HCT116 (cell line): ENCODE measurements around the gene HAPLN3. TPM values are rescaled to one million over a fixed set of nuclear protein-coding genes. Genes with fewer than 3 reads are reported as not detected.

ENCODE experiments used
- ATAC-seq: fragments of 200-7000 bp; cut with Tn5 transposase; 2 replicates; pipeline ENCODE4 v1.9.1; 2020; ENCODE audit warnings: mild to moderate bottlenecking, moderate library complexity
- BruUV-seq: library from RNA; stranded (reverse); fragments of 400-500 nt; replicated peaks from 2 replicates; lab custom pipeline; 2021; lab: Mats Ljungman, UMichigan
- CTCF ChIA-PET: fragments of 300-600 bp; sonication (Branson Sonifier 250); formaldehyde crosslinking; loops from one replicate; lab custom pipeline; 2021; ENCODE audit warnings: antibody characterized with exemption; lab: Charles Lee
- POLR2A ChIA-PET: fragments of 300-600, 350-600 bp; sonication (Branson Sonifier 250); formaldehyde crosslinking; loops from one replicate; lab custom pipeline; 2021; ENCODE audit warnings: antibody characterized with exemption; lab: Charles Lee
- RAD21 ChIA-PET, 2 experiments: fragments of 300-600 bp; sonication (Branson Sonifier 250); formaldehyde crosslinking; loops; one replicate each; lab custom pipeline; 2023; ENCODE audit warnings: low total read pairs in 2 of 2; ENCODE audit not compliant: uncharacterized antibody in 2 of 2, unreplicated experiment in 2 of 2, low non-redundant PET in 1 of 2; lab: Charles Lee
- DNase-seq: peaks from one replicate; pipeline ENCODE4 v3.0.0-alpha.2; 2010; ENCODE audit warnings: low read depth, low spot score
- H2AFZ ChIP-seq: fragments of 200-600 bp; shearing (Covaris generic), sonication (generic); 2 replicates; pipeline ENCODE4 v1.6.1; 2017; ENCODE audit warnings: low read depth, mixed run types, mixed read lengths, antibody characterized with exemption, low read length; ENCODE audit not compliant: poor library complexity, severe bottlenecking
- H3K27ac ChIP-seq: 2 replicates; pipeline ENCODE4 v1.5.1; 2012; ENCODE audit warnings: low read depth, low read length
- H3K27me3 ChIP-seq: fragments of 200-600 bp; sonication (generic); 2 replicates; pipeline ENCODE4 v1.6.1; 2016; ENCODE audit warnings: mixed run types, low read length, mixed read lengths; ENCODE audit not compliant: insufficient read depth
- H3K36me3 ChIP-seq, 2 experiments: fragments of 200-500 bp in 1 of 2; fragments of 200-600 bp in 1 of 2; sonication (Bioruptor generic) in 1 of 2; sonication (generic) in 1 of 2; 2 replicates each; pipeline versions ENCODE4 v1.5.1 to v1.6.1; 2014 to 2016; ENCODE audit warnings: low read length in 2 of 2, inconsistent platforms in 1 of 2, mixed read lengths in 1 of 2, mixed run types in 1 of 2; ENCODE audit not compliant: insufficient read depth in 2 of 2, control insufficient read depth in 1 of 2
- H3K4me1 ChIP-seq, 2 experiments: fragments of 200-600 bp in 1 of 2; sonication (generic) in 1 of 2; 2 replicates each; pipeline versions ENCODE4 v1.5.1 to v1.6.1; 2012 to 2017; ENCODE audit warnings: low read length in 2 of 2, inconsistent platforms in 1 of 2, mild to moderate bottlenecking in 1 of 2, mixed read lengths in 1 of 2, mixed run types in 1 of 2, moderate library complexity in 1 of 2; ENCODE audit not compliant: insufficient read depth in 2 of 2, control insufficient read depth in 1 of 2
- H3K4me2 ChIP-seq: fragments of 200-600 bp; sonication (generic); 2 replicates; pipeline ENCODE4 v1.6.1; 2017; ENCODE audit warnings: mixed run types, low read length, mixed read lengths
- H3K4me3 ChIP-seq, 2 experiments: fragments of 200-600 bp in 1 of 2; sonication (generic) in 1 of 2; replicated peaks in 1 of 2; 2 replicates each; pipeline ENCODE4 v1.5.1; 2011 to 2016; ENCODE audit warnings: low read length in 2 of 2, control low read depth in 1 of 2, low read depth in 1 of 2, mild to moderate bottlenecking in 1 of 2, mixed read lengths in 1 of 2, mixed run types in 1 of 2
- H3K79me2 ChIP-seq: fragments of 200-600 bp; sonication (generic); 2 replicates; pipeline ENCODE4 v1.6.1; 2017; ENCODE audit warnings: mild to moderate bottlenecking, mixed run types, low read length, moderate library complexity, mixed read lengths; ENCODE audit not compliant: insufficient read depth
- H3K9ac ChIP-seq: fragments of 200-600 bp; sonication (generic); 2 replicates; pipeline ENCODE4 v1.6.1; 2016; ENCODE audit warnings: low read length, mixed read lengths
- H3K9me2 ChIP-seq: fragments of 200-600 bp; sonication (generic), shearing (Covaris generic); 2 replicates; pipeline ENCODE4 v1.6.1; 2017; ENCODE audit warnings: mixed run types, mild to moderate bottlenecking, moderate library complexity; ENCODE audit not compliant: insufficient read depth
- H3K9me3 ChIP-seq, 2 experiments: fragments of 200-500 bp in 1 of 2; fragments of 200-600 bp in 1 of 2; sonication (Bioruptor generic) in 1 of 2; sonication (generic) in 1 of 2; 2 replicates each; pipeline ENCODE4 v1.6.1; 2014 to 2017; ENCODE audit warnings: low read length in 2 of 2, mixed read lengths in 2 of 2, inconsistent platforms in 1 of 2, low read depth in 1 of 2, mild to moderate bottlenecking in 1 of 2, mixed run types in 1 of 2, moderate library complexity in 1 of 2; ENCODE audit not compliant: control insufficient read depth in 1 of 2, insufficient read depth in 1 of 2
- H4K20me1 ChIP-seq: fragments of 200-600 bp; sonication (generic), shearing (Covaris generic); 2 replicates; pipeline ENCODE4 v1.6.1; 2017; ENCODE audit warnings: mixed run types, mild to moderate bottlenecking, moderate library complexity; ENCODE audit not compliant: insufficient read depth
- CBX3 ChIP-seq: IDR thresholded peaks from 2 replicates; pipeline ENCODE4 v1.6.1; 2012; ENCODE audit warnings: low read depth
- CEBPB ChIP-seq: IDR thresholded peaks from 2 replicates; pipeline ENCODE4 v1.6.1; 2012; ENCODE audit warnings: low read depth
- ELF1 ChIP-seq: IDR thresholded peaks from 2 replicates; pipeline ENCODE4 v1.6.1; 2012; ENCODE audit warnings: low read depth, borderline replicate concordance
- FOSL1 ChIP-seq: IDR thresholded peaks from 2 replicates; pipeline ENCODE4 v1.6.1; 2012; ENCODE audit warnings: low read depth
- JUND ChIP-seq: IDR thresholded peaks from 2 replicates; pipeline ENCODE4 v1.6.1; 2012
- POLR2A ChIP-seq: IDR thresholded peaks from 2 replicates; pipeline ENCODE4 v1.7.0; 2011; ENCODE audit warnings: borderline replicate concordance; ENCODE audit not compliant: insufficient read depth, insufficient read length; ENCODE audit errors: extremely low read depth
- POLR2AphosphoS5 ChIP-seq: IDR thresholded peaks from 2 replicates; pipeline ENCODE4 v1.6.1; 2011; ENCODE audit warnings: mild to moderate bottlenecking, low read depth, low read length, moderate library complexity
- REST ChIP-seq: IDR thresholded peaks from 2 replicates; pipeline ENCODE4 v1.6.1; 2012; ENCODE audit warnings: low read depth
- SIN3A ChIP-seq: IDR thresholded peaks from 2 replicates; pipeline ENCODE4 v1.6.1; 2012; ENCODE audit warnings: low read depth
- YY1 ChIP-seq: IDR thresholded peaks from 2 replicates; pipeline ENCODE4 v1.6.1; 2011; ENCODE audit warnings: low read length, low read depth, moderate library complexity, mild to moderate bottlenecking; ENCODE audit not compliant: insufficient replicate concordance; ENCODE audit errors: extremely low read depth
- ZFX ChIP-seq: fragments of 450-650 bp; IDR thresholded peaks from 2 replicates; pipeline ENCODE4 v1.6.1; 2017
- ZNF274 ChIP-seq: fragments of 200-500 bp; sonication (Bioruptor generic); IDR thresholded peaks from 2 replicates; pipeline ENCODE4 v1.6.1; 2014; ENCODE audit warnings: mild to moderate bottlenecking, low read depth, low read length, inconsistent platforms
- intact Hi-C: fragments of 100-400 bp; cut with micrococcal nuclease; formaldehyde crosslinking; loops from 2 replicates; pipeline ENCODE4 v1.10.0; 2022
- total RNA-seq: library from RNA; stranded (reverse); gene quantifications from one replicate; pipeline ENCODE4 v1.2.1, GENCODE V29; 2021; ENCODE audit not compliant: unreplicated experiment
- TF ChIP-seq, protein P1 (sequence below): IDR thresholded peaks from 2 replicates; pipeline ENCODE4 v1.6.1; 2011; ENCODE audit warnings: mild to moderate bottlenecking, low read length, moderate library complexity; ENCODE audit not compliant: insufficient replicate concordance; ENCODE audit errors: extremely low read depth

The HAPLN3 gene
- total RNA-seq, 1 experiment from 2014 or later: 10.9 TPM

DNA sequence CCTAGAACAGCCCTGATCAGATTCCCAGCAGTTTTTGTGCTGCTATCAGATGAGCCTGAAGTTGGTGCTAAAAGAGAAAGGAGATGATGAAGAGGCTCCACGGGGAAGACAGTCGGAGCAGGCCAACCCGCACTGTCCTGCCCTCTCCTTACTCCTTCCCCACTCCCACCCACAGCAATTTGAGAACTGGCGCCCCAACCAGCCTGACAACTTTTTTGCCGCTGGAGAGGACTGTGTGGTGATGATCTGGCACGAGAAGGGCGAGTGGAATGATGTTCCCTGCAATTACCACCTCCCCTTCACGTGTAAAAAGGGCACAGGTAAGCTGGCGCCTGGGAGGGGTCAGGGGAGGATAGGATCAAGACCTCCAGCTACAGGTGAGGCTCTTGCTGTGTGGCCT lies 22.6 kb downstream of the HAPLN3 start (continued):
- TF ChIP-seq JUND (no peak), ELF1 (no peak), CEBPB (no peak)

DNA sequence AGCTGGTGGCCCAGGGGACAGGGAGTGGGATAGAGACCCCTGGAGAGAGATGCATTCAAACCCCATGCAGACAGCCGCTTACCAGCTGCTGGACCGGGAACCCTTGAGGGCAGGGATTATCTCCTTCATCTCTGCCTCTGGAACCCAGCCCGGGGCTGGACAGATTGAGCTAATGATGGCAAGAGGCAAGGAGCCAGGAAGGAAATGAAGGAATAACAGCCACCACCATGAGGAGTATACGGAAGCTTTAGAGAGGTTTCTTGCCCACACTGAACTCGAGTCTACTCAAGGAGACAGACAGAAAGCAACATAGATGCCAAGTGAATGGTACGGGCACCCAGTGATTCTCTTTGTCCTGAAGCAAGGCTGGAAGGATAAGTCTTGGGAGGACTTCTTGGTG lies 23.2 kb downstream of the HAPLN3 start:
- no peak overlapping the region for H3K4me3 ChIP-seq
- TF ChIP-seq POLR2A: no peak
- TF ChIP-seq ELF1: no peak
- TF ChIP-seq CBX3: no peak
- no peak for TF ChIP-seq CEBPB
- TF ChIP-seq SIN3A: no peak
- no peak for TF ChIP-seq JUND
- no peak for TF ChIP-seq YY1
- ChIA-PET POLR2A (no interaction called here), CTCF (no interaction called here), RAD21 (no interaction called here)
- no peaks in the 10 kb centered on the region for H3K9me2 ChIP-seq
- BruUV-seq: no TSS peak
- H3K27ac ChIP-seq: no peak overlapping the region
- H3K9me3 ChIP-seq: no peaks in the 10 kb centered on the region
- H2AFZ ChIP-seq: no peak overlapping the region
- no peak overlapping the region for H3K9ac ChIP-seq
- intact Hi-C loops: no loop called here
- no peaks in the 10 kb centered on the region for H3K79me2 ChIP-seq
- peaks cover 4% of the 10 kb centered on the region; the same call in 1 of the 2 replicates for H3K27me3 ChIP-seq
- peaks cover 0 to 3% of the 10 kb centered on the region in 2 experiments; a peak in 1 of 4 replicates for H3K4me1 ChIP-seq
- DNase-seq (no peak), ATAC-seq (no peak)
- H4K20me1 ChIP-seq: no peaks in the 10 kb centered on the region
- no peaks in the 10 kb centered on the region for H3K36me3 ChIP-seq
- H3K4me2 ChIP-seq: no peak overlapping the region

- POLR2A ChIA-PET: no interaction called here
- H3K9me2 ChIP-seq: no peaks in the 10 kb centered on the region
- RAD21 ChIA-PET: no interaction called here
- no peak overlapping the region for H3K9ac ChIP-seq
- no peaks in the 10 kb centered on the region for H3K36me3 ChIP-seq
- H3K9me3 ChIP-seq: no peaks in the 10 kb centered on the region
- no peak overlapping the region for H3K4me3 ChIP-seq
- intact Hi-C loops: no loop called here
- H3K27me3 ChIP-seq: peaks cover 4% of the 10 kb centered on the region; the same call in 1 of the 2 replicates
- CTCF ChIA-PET: interaction anchor here (1.7 kb wide), 1 partner anchor 8 kb away, joined by 6 read pairs; no protein-coding TSS in a partner anchor
- H3K4me1 ChIP-seq: peaks cover 0 to 3% of the 10 kb centered on the region in 2 experiments; a peak in 1 of 4 replicates
- no peaks in the 10 kb centered on the region for H4K20me1 ChIP-seq
- no peak overlapping the region for H3K27ac ChIP-seq
- no peak for DNase-seq
- H3K4me2 ChIP-seq: no peak overlapping the region
- no peak overlapping the region for H2AFZ ChIP-seq
- H3K79me2 ChIP-seq: no peaks in the 10 kb centered on the region
- ATAC-seq: no peak
- BruUV-seq: no TSS peak
- TF ChIP-seq ZFX (no peak), REST (no peak), SIN3A (no peak), ZNF274 (no peak), FOSL1 (no peak), POLR2AphosphoS5 (no peak)
- TF ChIP-seq, protein P1, sequence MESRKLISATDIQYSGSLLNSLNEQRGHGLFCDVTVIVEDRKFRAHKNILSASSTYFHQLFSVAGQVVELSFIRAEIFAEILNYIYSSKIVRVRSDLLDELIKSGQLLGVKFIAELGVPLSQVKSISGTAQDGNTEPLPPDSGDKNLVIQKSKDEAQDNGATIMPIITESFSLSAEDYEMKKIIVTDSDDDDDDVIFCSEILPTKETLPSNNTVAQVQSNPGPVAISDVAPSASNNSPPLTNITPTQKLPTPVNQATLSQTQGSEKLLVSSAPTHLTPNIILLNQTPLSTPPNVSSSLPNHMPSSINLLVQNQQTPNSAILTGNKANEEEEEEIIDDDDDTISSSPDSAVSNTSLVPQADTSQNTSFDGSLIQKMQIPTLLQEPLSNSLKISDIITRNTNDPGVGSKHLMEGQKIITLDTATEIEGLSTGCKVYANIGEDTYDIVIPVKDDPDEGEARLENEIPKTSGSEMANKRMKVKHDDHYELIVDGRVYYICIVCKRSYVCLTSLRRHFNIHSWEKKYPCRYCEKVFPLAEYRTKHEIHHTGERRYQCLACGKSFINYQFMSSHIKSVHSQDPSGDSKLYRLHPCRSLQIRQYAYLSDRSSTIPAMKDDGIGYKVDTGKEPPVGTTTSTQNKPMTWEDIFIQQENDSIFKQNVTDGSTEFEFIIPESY: no peak
These were observed 24.0 kb downstream of the HAPLN3 start for GRCh38 chr15:88871313-88871712.
